OCI-LY1 (cell line): ENCODE results near the gene OR10D3.

Experiments used
- CTCF ChIP-seq: fragments of 200-600 bp; sonication (generic), shearing (Covaris generic); IDR thresholded peaks from 2 replicates; pipeline ENCODE4 v1.5.1; 2017; ENCODE audit warnings: mild to moderate bottlenecking, antibody characterized with exemption, low read length, moderate library complexity, mixed read lengths
- EZH2 ChIP-seq: fragments of 200-600 bp; sonication (generic), shearing (Covaris generic); IDR thresholded peaks from 2 replicates; pipeline ENCODE4 v1.8.0; 2017; ENCODE audit warnings: borderline replicate concordance, mixed run types, mild to moderate bottlenecking, antibody characterized with exemption, low read length, moderate library complexity, mixed read lengths

- TF ChIP-seq CTCF, result no peak
- no peak for TF ChIP-seq EZH2
Measured at GRCh38 chr11:124174001-124174583, 9.1 kb upstream of the OR10D3 start.
